HepG2 (cell line): ENCODE results near the gene DLG2.

Experiments used
- BCL3 ChIP-seq: sonication (generic); formaldehyde crosslinking; IDR thresholded peaks from 2 replicates; pipeline ENCODE4 v1.5.1; 2020; ENCODE audit warnings: mild to moderate bottlenecking, missing genetic modification reagents, moderate library complexity
- CBFB ChIP-seq: sonication (generic); formaldehyde crosslinking; IDR thresholded peaks from 2 replicates; pipeline ENCODE4 v1.4.0; 2020; ENCODE audit warnings: missing genetic modification reagents
- CBX5 ChIP-seq: sonication (generic); formaldehyde crosslinking; IDR thresholded peaks from 2 replicates; pipeline ENCODE4 v1.4.0; 2020; ENCODE audit warnings: missing genetic modification reagents, borderline replicate concordance
- NR2F6 ChIP-seq, 2 experiments: IDR thresholded peaks; 2 replicates each; pipeline ENCODE4 v1.6.1; 2016; ENCODE audit warnings: antibody characterized with exemption in 1 of 2, mild to moderate bottlenecking in 1 of 2
- POLR2A ChIP-seq, 2 experiments: IDR thresholded peaks; 2 replicates each; pipeline ENCODE4 v1.6.1; 2011; ENCODE audit warnings: low read depth in 2 of 2, low read length in 2 of 2, mild to moderate bottlenecking in 1 of 2, moderate library complexity in 1 of 2; ENCODE audit not compliant: insufficient read depth in 1 of 2
- POLR2AphosphoS2 ChIP-seq: IDR thresholded peaks from 2 replicates; pipeline ENCODE4 v1.6.1; 2011; ENCODE audit warnings: low read depth, low read length, improper control_type of control experiment
- THAP7 ChIP-seq: sonication (generic); formaldehyde crosslinking; IDR thresholded peaks from 2 replicates; pipeline ENCODE4 v1.8.1; 2023; ENCODE audit warnings: mild to moderate bottlenecking, missing genetic modification reagents
- ZBTB25 ChIP-seq: IDR thresholded peaks from 2 replicates; pipeline ENCODE4 v1.6.1; 2018; ENCODE audit warnings: missing genetic modification reagents
- ZNF281 ChIP-seq: sonication (generic); formaldehyde crosslinking; IDR thresholded peaks from 2 replicates; pipeline ENCODE4 v1.4.0; 2020; ENCODE audit warnings: missing genetic modification reagents, borderline replicate concordance

GRCh38 chr11:83727251-83727650, 1899.9 kb downstream of the DLG2 start:
- TF ChIP-seq CBFB (CRISPR knock-in tag) (no peak), BCL3 (CRISPR knock-in tag) (no peak), NR2F6 (IDR thresholded peaks at IDR 0.05) (no peak), NR2F6 (CRISPR knock-in tag; IDR thresholded peaks at IDR 0.05) (no peak), POLR2AphosphoS2 (no peak), ZBTB25 (no peak), THAP7 (no peak), CBX5 (CRISPR knock-in tag) (no peak), ZNF281 (CRISPR knock-in tag) (no peak), POLR2A (IDR thresholded peaks at IDR 0.05; ENCODE audit: insufficient read depth in 1 of 2, low read depth in 2 of 2, low read length in 2 of 2) (no peak)
